ENCODE data around the gene LMO3.

LMO3 gene

DNA sequence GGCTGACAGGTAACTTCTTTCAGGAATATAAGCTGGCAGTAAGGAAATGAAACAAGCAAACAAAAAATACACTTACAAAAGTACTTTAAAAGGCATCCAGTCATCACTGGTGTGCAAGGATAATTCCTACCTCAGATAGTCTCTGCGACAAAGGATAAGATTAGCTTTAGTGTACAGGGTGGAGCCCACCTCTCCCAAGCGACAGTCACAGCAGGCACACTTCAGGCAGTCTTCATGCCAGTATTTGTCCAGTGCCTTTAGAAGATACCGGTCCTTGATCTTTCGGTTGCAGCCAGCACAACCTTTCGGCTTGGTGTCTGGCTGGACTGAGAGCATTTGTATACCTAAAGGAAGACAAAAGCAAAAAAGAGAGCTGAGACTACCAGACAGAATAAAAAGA is 5.4 kb downstream of the LMO3 start:
- DNase-seq (ENCODE audit: low read depth in 2 of 2) = no peak

DNA sequence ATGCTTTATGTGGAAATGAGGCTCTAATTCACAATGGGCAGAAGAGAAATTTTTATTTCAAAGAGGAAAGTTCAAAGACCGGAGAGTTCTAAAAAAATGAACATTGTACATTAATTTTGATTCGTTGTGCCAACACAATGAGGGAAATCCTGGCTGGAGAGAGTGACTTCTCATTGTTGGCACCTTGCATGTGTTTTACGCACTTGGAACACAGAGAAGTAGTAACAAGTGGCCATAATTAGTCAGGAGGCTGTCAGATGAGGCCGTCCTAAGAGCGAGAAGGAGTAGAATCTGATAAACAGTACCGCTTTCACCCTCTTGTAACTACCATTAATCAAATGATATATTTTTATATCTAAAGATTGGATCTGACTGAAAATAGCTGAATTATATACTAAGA is 6.9 kb downstream of the LMO3 start:
- no peak for DNase-seq (ENCODE audit: low read depth in 2 of 2)

DNA sequence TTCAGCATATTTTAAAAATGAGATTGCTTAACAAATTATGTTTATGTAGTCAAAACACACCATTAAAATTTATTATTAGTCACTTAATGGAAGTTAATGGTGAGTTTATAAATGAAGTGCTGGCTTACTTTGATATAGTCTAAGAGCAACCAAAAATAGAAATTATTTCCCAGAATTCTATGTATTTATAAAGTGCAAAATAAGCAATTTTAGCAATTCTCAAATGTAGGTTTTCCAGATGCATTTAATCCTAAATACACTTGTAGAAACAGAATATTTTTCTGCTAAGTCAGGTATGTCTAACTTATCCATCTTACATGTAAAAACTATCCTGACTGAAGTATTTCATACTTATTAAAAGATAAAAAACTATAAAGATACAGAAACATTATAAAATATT is 11.2 kb downstream of the LMO3 start:
- no peak for DNase-seq (ENCODE audit: low read depth in 2 of 2)

DNA sequence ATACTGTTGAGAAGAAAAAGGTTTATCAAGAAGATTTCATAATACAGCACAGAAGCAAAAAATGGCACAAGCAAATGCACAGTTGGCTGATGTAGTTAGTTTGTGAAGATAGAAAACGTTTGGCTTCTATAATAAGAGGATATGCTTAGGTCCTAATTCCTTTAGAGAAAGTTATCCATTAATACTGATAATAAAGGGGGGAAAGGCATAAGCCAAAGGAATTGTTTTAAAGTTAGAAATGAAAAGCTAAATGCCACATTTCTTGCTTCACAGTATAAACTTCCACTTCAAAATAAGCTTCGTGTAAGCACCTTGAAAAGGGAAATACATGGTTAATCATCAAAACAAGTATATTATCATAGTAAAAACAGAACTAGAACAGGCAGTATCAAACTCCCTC is 12.4 kb downstream of the LMO3 start:
- no peak for DNase-seq (ENCODE audit: low read depth in 2 of 2)

DNA sequence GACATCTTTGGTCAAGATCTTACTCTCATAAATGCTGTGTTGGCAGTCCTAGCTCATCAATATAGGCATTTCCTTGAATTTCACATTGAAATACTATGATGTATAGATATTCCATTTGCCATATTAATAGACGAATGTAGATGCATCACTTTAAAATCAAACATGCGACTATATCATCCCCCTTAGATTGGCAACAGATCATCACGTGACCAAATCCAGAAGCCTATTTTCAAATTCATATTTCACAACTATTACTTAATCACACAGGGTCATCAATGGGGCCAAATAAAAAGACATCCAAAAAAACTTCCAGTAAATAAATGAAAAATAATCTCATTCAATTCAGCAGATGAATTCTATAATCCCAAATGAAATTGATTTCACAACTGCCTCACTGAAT is 15.3 kb downstream of the LMO3 start:
- DNase-seq (ENCODE audit: low read depth in 2 of 2) = no peak

DNA sequence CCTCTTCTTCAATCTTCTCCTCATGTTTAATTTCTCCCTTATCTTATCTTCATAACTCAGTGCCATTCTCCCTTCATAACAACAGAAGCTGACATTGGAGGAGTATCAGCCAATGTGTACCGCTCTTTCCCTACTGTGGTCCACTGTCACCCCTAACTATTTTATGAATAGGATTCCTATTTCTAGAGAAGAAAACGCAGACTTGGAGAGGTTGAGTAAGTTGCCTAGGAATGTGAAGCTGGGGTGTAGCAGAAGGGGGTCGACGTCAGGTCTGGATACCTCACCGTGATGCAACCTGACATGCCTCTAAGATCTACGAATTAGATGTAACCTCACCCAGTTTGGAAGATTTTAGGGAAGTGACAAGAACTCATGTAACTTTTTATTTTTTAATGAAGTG is 17.1 kb downstream of the LMO3 start:
- DNase-seq (ENCODE audit: low read depth in 2 of 2) = no peak

DNA sequence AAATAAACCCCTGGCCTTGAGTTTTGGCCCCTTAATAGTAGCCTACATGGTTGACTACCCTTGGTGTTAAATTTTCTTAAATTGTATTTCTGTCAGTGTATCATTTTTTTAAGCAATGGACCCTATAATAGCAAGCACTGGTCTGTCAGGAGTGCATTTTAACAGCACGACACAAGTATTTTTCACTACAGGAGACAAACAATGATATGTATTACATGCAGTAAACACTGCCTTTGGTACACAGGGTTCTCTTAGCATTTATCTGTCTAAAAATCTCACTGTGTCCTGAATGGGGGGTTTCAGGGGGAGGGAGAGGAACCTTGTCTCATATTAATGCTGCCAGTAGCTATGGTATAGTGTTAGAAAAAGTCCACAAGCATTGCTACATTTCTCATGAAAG is 18.4 kb downstream of the LMO3 start:
- no peak for DNase-seq (ENCODE audit: low read depth in 2 of 2)

DNA sequence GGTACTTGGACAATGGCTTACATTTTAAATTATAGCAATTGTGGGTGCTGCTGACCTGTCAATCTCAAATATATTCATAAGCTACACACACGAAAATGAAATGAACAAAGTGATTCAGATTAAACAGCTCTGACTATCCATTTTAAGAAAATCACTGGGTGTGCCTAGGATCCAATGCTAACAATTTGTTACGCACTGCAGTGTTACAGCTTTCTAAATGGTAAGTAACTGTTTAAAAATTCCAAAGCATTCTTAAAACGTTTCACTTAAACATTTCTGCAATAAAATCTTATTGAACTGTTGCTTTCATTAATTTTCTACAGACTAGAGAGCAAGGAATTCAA is 18.9 kb downstream of the LMO3 start:
- DNase-seq (ENCODE audit: low read depth in 2 of 2) = no peak

DNA sequence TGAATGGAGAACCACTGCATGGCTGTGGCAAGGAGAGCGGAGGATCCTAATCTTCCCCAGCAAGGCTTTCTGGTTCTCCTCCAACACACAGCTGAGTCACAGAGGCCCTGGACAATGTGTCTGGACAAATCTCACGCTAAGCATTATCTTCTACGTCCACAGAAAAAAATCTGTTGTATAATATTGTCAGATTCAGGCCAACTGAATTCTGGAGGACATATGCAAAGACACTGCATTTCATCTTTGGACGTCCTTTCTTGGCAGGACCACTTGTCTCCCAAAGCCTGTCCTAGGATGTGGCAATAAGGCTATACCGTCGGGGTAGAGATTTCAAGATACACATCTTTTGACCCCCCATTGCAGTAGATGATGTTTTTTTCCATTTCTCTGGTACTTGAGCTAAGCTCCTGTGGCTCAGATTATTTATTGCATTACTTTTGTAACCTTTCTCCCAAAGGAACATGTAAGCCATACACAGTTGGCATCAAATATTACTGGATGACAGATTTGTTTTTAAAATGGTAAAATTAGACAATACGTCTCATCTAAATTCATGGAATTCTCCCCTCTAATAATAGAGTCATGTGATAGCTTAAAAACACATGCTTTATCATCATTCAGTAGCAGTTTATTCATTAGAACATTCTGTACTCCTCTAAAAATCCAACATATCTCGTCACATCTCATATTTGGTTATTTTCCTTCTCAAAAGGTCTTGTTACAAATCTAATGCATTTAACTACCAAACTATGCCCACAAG is 19.4 kb downstream of the LMO3 start:
- no peak for DNase-seq (ENCODE audit: low read depth in 2 of 2)

DNA sequence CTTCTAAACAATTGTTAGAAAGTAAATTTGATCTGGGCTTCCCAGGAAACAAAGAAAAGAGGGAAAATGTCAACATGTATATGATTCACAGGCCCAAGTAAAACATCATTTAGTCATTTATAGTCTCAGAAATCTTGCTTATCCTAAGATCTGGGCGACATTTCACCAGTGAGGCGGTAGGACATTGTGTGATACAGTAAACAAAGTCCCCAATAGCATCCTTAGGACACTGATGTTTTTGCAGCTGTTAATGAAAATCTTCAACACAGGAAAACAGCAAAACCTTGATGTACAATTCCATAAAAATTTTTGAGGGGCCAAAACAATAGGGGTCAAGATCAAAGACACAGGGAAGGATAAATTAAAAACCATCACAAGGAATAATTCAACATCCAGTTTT is 20.2 kb downstream of the LMO3 start:
- DNase-seq (ENCODE audit: low read depth in 2 of 2) = no peak

DNA sequence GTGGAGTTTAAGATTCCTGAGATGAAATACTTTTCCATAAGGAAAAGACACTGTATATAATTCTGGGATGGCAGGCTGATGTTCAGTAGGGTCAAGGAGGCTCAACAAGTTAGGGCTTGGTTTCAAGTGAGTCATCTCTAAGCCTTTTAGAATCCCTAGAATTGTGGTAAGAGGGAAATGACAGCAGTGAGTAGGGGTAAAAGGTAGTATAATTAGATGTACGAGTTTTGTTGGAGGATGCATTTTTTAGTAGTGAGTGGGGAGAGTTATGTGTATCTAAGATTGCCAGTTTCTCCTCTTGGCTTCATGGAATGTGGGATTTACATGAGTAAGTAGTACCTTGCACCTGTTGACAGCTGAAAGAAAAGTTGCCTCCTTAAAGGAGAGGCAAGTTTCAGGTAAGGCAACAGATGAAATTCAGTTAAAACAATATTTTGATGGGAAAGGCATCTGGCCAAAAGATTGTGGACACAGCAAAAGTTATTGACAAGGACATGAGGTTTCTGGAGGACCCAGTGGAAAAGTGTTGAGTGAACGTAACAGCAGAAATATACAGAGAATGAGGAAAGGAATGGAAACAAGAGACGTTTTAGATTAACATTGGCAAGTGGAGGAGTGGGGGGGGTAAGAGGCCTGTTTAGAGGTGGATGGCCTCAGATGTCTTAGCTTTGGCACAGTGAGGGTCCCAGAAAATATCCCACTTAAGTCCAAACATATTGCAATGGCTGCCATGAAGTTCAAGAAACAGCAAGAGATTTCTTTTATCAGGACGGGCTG is 21.8 kb downstream of the LMO3 start:
- DNase-seq (ENCODE audit: low read depth in 2 of 2) = no peak

DNA sequence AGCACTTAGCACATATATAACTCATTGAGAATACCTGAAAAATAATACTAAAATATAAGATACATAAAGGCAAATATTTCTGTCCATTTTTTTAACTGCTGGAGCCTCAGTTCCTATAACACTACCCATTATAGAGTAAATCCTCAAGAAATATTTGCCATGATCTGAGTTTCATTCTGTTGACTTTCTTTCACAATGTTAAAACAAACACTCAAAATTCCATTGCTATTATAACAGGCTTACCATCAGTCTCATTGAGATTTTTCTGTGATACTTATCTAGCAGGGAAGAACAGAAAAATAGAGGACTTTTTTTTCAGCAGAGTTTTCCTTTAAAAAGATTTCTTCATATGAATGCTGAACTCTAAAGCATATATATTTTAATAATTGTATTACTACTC is 24.5 kb downstream of the LMO3 start:
- no peak for DNase-seq (ENCODE audit: low read depth in 2 of 2)

DNA sequence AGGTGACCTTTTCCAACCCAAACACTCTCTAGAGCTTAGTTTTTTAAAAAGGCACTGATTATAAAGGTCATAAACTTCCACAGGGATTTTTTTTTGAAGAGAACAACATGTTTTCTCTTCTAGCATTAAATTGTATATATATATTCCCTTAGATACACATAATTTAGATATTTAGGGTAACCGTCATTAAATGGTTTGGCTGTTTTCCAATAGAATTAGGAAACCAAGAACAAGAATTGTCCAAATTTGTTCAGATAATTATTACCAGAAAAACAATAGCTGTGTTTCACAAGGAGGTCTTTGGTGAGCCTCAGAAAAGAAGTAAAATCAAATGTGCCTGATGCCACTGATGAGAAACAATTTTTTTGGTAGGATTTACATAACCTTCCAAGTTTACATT is 26.9 kb downstream of the LMO3 start:
- no peak for DNase-seq (ENCODE audit: low read depth in 2 of 2)

DNA sequence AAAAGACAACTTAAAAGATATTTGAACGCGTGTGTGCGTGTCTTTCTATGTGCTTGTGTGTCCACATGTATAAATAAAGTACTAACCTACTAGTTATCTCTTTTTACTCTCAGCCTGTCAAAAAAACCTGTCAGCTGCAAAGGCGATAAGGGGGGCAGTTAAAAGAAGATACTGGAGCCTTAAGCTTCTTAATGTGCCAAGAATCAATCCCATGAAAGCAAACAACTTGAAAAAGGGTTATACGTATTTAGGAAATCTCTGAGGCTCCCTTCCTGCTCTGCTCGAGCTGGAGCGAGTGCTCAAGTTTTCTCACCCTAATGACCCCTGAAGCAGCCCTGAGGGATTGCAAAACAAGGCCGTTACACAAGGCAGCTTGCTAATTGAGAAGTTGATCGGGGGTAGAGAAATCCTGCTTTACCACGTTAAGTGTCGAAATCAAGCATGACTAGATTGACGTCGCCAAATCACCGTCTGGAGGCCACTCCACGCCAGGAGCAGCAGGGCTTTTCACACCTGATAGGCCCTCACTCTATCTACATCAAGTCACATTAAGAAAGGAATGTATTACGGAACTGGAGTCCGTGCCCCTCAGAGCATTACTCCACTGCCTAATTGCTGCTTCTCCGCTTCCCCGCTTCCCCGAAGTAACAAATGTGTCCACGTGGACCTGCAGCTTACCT is 32.4 kb downstream of the LMO3 start:
- no peak for DNase-seq (ENCODE audit: low read depth in 2 of 2)

DNA sequence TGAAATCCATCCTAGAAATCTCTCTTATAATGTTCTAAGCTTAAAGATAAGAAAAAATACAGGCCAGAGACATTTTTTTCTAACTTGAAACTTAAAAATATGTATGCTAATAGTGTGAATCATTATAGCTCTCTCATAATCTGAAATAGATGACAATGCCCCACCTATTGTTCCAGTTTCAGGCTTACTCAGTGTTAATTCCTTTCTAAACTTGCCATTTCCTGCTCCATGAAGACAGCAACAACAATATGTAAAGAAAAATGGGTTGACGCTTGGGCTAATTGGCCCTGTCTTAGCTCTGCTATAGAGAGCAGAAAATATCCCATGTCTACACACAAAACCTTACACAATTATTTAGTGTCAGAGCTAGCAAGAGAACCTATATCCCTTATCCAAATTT is 37.1 kb downstream of the LMO3 start:
- DNase-seq (ENCODE audit: low read depth in 2 of 2) = no peak

DNA sequence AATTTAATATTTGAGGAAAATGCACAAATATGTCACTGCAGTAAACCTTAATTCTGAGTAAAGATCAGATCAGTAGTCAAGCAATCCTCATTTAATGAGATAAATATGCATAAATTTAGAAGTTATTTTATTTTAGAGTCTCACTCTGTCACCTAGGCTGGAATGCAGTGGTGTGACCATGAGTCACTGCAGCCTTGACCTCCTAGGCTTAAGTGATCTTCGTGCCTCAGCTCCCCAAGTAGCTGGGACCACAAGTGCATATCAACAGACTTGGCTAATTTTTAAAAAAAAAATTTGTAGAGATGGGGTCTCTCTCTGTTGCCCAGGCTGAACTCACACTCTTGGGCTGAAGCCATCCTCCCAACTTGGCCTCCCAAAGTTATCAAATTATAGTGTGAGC is 41.3 kb downstream of the LMO3 start:
- no peak for DNase-seq (ENCODE audit: low read depth in 2 of 2)

DNA sequence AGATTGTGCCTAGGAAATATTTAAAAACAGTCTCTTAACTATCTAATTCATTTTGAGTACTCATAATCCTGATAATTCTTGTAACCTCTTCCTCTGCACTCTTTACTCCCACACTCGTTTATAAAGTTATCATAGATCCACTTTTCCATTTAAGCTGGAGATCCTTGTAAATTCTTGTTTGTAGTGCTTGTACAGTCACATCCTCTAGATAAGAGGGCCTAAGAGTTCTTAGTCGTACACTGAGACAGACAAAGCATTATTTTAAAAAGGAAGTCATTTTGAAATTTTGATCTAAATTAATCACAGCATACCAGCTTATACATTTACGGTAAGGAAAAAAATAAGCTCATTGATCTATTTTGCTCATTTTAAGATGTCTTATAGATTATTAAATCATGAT is 42.5 kb downstream of the LMO3 start:
- DNase-seq (ENCODE audit: low read depth in 2 of 2) = no peak

DNA sequence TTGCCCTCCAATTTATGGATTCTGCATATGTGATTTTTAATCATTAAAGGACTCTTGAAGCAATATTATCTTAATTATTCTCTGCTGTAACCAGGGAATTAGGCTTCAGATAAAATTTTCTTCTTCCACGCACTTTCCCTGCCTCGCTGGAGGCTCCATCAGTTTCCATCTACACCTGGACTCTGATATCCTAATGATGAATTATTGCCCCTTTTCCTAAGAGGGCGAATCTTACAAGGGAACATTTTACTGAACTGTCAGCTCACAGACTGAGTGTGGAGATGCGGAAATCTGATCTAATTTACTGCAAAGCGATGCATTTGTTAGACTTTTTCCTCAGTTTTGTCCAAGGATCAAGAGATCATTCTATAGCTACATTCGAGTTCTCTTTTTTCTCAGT is 43.0 kb downstream of the LMO3 start:
- DNase-seq (ENCODE audit: low read depth in 2 of 2) = no peak

DNA sequence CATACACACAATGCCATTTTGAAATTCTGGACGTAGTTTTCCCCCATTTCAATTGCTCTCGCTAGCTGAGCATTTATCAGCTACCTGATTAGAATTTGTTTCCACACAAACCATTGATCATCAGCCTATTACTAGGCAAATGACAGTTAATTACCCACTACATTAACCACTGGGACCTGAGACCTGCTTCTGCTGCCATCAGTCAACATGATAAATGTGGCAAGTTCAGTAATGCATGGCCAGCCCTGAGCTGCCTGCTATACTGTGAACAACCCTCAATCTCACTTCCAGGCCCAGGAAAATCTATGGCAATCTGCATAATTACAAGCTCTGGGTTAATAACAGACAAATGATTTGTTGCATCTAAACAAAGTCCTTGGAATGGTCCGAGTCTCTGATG is 43.5 kb downstream of the LMO3 start:
- no peak for DNase-seq (ENCODE audit: low read depth in 2 of 2)

DNA sequence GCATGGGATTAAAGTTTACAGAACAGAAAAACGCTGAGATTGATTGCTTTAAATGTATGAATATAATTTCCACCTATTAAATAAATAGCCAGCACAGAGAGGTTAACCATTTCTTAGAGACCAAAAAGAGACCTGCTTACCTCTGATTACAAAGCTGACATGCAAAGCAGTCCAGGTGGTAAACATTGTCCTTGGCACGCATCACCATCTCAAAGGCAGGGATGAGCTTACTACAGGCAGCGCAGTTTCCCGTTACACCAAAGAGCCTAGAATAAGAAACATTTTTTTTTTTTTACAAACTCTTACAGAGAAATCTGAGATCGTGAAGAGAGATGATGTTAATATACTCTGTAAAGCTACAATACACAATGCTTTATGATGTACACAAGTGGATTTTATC is 45.7 kb downstream of the LMO3 start:
- no peak for DNase-seq (ENCODE audit: low read depth in 2 of 2)

DNA sequence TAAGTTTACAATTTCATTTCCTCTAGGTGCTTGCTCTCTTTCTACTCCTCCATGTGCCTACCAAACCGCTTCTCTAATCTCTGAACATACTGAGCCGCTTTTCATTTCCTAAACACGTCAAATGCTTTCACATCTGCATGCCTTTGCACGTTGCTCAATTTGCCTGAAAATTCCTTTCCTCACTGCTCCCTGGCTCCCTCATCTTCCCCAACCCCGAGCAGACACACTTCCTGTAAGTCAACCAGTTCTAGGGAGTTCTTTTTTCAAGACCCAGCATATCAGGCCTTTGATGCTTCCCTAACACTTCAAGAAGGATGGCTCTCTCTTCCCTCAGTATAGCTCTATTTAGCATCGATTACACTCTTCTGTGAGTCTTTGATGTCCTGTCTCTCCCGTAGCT is 50.3 kb downstream of the LMO3 start:
- DNase-seq (ENCODE audit: low read depth in 2 of 2) = no peak

DNA sequence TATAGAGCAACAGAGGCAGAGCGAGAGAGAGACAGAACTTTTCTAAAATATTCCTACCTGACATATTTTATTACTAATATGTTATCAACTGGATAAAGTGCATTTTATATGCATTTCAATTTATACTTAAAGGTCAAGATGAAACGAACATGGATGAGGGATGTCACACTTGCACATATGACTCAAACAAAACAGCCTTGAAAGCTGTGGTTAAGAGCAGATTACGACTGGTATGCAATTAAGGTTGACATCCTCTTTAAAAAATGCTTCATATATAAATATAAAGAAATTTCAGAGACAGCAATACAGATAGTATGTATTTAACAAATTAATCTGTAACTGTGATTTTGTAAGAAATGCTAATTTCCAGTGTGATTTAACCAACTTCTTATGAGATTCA is 52.5 kb downstream of the LMO3 start:
- DNase-seq (ENCODE audit: low read depth in 2 of 2) = no peak

DNA sequence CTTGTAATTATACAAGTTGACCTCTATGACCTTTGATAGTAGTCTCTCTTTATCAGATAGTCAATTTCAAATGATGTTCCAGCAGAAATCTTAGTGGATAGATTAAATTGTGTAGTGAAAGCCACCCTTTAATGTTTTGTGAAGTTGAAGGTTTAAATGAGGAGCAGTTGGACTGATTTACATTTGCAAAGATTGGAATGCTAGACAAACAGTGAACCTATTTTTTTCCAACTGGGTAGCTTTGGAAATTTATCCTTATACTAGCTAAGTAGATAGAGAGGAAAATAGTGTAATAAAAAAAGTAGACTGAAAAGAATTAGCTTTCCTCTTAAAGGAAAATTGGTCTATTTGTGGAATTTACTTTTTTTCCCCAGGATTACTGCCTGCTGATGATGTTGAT is 53.7 kb downstream of the LMO3 start:
- no peak for DNase-seq (ENCODE audit: low read depth in 2 of 2)
